Nephron progenitor cell (in vitro differentiated cells): ENCODE data around the gene ANKS1B.
A peak's percentile ranks its signal among the peaks of the same experiment; 100 is the strongest.

ENCODE experiments used
- DNase-seq: peaks from one replicate; pipeline ENCODE4 v3.0.0; 2021
- H3K27ac Mint-ChIP-seq: 2 replicates; pipeline ENCODE4 v1.8.0; 2021; ENCODE audit warnings: mild to moderate bottlenecking, moderate library complexity, mixed read lengths
- H3K27me3 Mint-ChIP-seq: 2 replicates; pipeline ENCODE4 v1.8.0; 2021; ENCODE audit warnings: mild to moderate bottlenecking, low read depth, mixed read lengths; ENCODE audit not compliant: poor library complexity
- H3K36me3 Mint-ChIP-seq: 2 replicates; pipeline ENCODE4 v1.8.0; 2021; ENCODE audit warnings: low read depth, mixed read lengths
- H3K4me1 Mint-ChIP-seq: 2 replicates; pipeline ENCODE4 v1.8.0; 2021; ENCODE audit warnings: mixed read lengths
- H3K4me3 Mint-ChIP-seq: 2 replicates; pipeline ENCODE4 v1.8.0; 2021; ENCODE audit warnings: mild to moderate bottlenecking, moderate library complexity, mixed read lengths
- H3K9me3 Mint-ChIP-seq: 2 replicates; pipeline ENCODE4 v1.8.0; 2021; ENCODE audit warnings: mild to moderate bottlenecking, moderate library complexity, mixed read lengths
- CTCF ChIP-seq: fragments of 200-600 bp; sonication (generic); IDR thresholded peaks from 2 replicates; pipeline ENCODE4 v1.5.0; 2021; ENCODE audit warnings: antibody characterized with exemption

The ANKS1B gene

GRCh38 chr12:99847936-99848335 is 136.8 kb downstream of the ANKS1B start:
- no peak for TF ChIP-seq CTCF
- peak overlapping the region; percentile 88 for H3K27ac Mint-ChIP-seq
- DNase-seq = no peak

GRCh38 chr12:99834710-99835109 is 150.0 kb downstream of the ANKS1B start:
- no peaks in the 10 kb centered on the region for H3K27me3 Mint-ChIP-seq
- H3K4me3 Mint-ChIP-seq = no peak overlapping the region
- TF ChIP-seq CTCF = no peak
- H3K4me1 Mint-ChIP-seq = no peaks in the 10 kb centered on the region
- DNase-seq = no peak
- H3K27ac Mint-ChIP-seq = no peak overlapping the region
- H3K9me3 Mint-ChIP-seq = no peaks in the 10 kb centered on the region
- no peaks in the 10 kb centered on the region for H3K36me3 Mint-ChIP-seq

More at GRCh38 chr12:99847936-99848335, 136.8 kb downstream of the ANKS1B start:
- Mint-ChIP-seq H3K4me3 (no peak overlapping the region), H3K9me3 (no peaks in the 10 kb centered on the region), H3K4me1 (peaks cover 7% of the 10 kb centered on the region), H3K36me3 (no peaks in the 10 kb centered on the region), H3K27me3 (peaks cover 5% of the 10 kb centered on the region)

GRCh38 chr12:99833397-99833796 is 151.3 kb downstream of the ANKS1B start:
- Mint-ChIP-seq H3K4me1 (no peaks in the 10 kb centered on the region), H3K27ac (no peak overlapping the region), H3K9me3 (no peaks in the 10 kb centered on the region), H3K27me3 (no peaks in the 10 kb centered on the region), H3K4me3 (no peak overlapping the region), H3K36me3 (no peaks in the 10 kb centered on the region)
- TF ChIP-seq CTCF = no peak
- no peak for DNase-seq

GRCh38 chr12:99824900-99825542 is 159.7 kb downstream of the ANKS1B start:
- Mint-ChIP-seq H3K27ac (peak overlapping the region; percentile 21), H3K4me3 (peak overlapping the region; percentile 16), H3K4me1 (peaks cover 17% of the 10 kb centered on the region), H3K9me3 (no peaks in the 10 kb centered on the region), H3K36me3 (no peaks in the 10 kb centered on the region), H3K27me3 (peaks cover 3% of the 10 kb centered on the region)
- no peak for TF ChIP-seq CTCF
- peak; percentile 17 for DNase-seq

GRCh38 chr12:99822273-99822672 is 162.5 kb downstream of the ANKS1B start:
- no peaks in the 10 kb centered on the region for H3K9me3 Mint-ChIP-seq
- H3K27ac Mint-ChIP-seq = no peak overlapping the region
- TF ChIP-seq CTCF = no peak
- H3K4me1 Mint-ChIP-seq = peaks cover 17% of the 10 kb centered on the region
- peaks cover 3% of the 10 kb centered on the region for H3K27me3 Mint-ChIP-seq
- DNase-seq = no peak
- H3K4me3 Mint-ChIP-seq = no peak overlapping the region
- H3K36me3 Mint-ChIP-seq = no peaks in the 10 kb centered on the region
